ENCODE measurements around the gene H6PD. TPM values are rescaled to one million over a fixed set of nuclear protein-coding genes. Genes with fewer than 3 reads are reported as not detected.
A peak's percentile ranks its signal among the peaks of the same experiment; 100 is the strongest.

H6PD gene
- total RNA-seq, 1 donor from 2014 or later = 21.3 TPM

GRCh38 chr1:9260059-9260766, 25.6 kb downstream of the H6PD start:
- peak; percentile 33 for DNase-seq

GRCh38 chr1:9261496-9261895, 26.9 kb downstream of the H6PD start:
- no peak for DNase-seq

- no peak for DNase-seq
Measured at GRCh38 chr1:9262096-9262986, 27.8 kb downstream of the H6PD start.

DNA sequence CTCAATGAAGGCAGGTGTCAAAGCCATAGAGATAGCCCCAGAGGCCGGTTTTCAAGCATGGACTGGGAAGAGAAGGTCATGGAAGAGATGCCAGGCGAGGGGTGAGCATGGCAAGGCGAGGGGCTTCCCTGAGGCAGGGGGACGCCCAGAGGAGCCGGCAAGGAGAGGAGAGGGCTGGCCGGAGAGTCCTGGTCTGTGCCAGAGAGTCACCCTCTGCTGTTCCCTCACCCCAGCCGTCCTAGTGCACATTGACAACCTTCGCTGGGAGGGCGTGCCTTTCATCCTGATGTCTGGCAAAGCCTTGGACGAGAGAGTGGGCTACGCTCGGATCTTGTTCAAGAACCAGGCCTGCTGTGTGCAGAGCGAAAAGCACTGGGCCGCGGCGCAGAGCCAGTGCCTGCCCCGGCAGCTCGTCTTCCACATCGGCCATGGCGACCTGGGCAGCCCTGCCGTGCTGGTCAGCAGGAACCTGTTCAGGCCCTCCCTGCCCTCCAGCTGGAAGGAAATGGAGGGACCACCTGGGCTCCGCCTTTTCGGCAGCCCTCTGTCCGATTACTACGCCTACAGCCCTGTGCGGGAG, 28.8 kb downstream of the H6PD start:
- DNase-seq = no peak

- no peak for DNase-seq
Measured at GRCh38 chr1:9263984-9264872, 29.7 kb downstream of the H6PD start.

DNA sequence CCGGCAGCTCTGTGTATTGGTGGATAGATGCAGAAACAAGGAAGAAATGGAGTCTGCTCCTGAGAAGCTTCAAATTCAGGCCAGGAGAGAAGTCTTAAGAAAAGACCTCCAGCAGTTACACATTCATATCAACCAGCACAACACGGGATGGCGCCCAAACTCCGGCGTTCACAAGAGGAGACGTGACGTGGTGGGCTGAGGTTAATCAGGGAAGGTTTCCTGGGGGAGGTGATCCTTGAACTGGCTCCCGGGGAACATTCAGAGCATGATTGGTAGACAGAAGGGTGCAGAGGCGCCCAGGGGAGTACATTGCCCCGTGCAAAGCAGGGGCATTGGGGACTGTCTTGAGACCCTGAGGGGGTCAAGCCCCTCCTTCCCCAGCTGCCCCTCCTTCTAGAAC, 30.5 kb downstream of the H6PD start:
- no peak for DNase-seq

DNA sequence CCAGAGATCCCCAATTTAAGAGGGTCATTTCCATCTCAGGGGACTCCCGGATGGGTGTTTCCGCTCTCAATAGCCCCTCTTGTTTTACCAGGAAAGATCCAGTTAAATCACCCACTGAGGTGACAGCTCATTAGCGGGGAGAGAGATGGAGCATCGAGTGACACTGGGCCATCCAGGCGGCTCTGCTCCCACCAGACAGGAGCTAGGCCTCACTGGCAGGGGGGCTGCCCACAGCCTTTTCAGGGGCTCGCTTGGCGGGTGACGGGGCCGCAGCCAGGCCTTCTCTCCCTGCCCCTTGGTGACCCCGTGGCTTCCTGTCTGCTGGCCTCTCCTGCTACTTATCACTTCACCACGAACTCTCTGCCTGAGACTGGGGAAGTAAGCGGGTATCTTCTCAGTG, 31.4 kb downstream of the H6PD start:
- DNase-seq = no peak

DNA sequence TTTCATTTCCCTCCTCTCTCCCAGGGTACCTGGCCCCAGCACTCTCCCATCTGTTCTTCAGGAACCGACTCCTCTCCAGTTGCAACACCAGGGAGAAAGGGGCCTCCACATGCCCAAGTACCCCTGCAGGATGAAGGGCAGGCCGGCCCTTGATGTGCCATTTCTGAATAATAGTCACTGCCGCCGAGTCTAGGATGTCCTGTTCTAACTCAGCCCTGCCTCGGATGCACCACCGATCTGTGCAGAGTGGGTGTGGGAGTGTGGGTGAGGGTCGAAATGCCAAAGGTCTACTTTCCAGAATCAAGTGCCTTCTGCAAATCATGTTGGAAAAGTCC, 32.7 kb downstream of the H6PD start:
- DNase-seq = no peak

DNA sequence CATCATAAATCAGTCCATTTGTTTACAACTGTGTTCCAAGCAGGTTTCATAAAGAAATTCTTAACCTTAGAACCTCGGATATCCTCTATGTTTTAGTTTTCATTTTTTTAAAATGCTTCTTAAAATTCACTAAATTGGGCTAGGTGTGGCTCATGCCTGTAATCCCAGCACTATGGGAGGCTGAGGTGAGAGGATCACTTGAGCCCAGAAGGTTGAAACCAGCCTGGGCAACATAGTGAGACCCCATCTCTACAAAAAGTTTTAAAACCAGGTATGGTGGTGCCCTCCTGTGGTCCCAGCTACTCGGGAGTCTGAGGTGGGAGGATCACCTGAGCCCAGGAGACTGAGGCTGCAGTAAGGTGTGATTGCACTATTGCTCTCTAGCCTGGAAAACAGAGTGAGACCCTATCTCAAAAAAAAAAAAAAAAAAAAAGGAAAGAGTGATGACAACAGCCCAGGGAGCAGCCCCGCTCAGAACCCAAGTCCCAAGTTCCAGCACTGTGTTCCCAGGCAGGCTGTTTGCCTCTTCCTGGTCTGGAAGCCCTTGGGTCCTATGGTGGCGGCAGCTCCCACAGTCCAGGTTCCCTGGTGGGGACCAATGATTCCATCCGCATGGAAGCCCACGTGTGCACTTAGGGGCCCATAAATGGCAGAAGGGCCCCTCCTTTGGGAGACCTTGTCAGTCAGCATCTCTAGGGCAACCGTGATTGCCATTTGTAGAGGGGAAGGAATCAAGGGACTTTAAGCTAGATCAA, 33.4 kb downstream of the H6PD start:
- DNase-seq = no peak

GRCh38 chr1:9269078-9269501, 34.5 kb downstream of the H6PD start:
- DNase-seq = peak; percentile 38

- DNase-seq = no peak
Measured at GRCh38 chr1:9269721-9270120, 35.1 kb downstream of the H6PD start.

DNA sequence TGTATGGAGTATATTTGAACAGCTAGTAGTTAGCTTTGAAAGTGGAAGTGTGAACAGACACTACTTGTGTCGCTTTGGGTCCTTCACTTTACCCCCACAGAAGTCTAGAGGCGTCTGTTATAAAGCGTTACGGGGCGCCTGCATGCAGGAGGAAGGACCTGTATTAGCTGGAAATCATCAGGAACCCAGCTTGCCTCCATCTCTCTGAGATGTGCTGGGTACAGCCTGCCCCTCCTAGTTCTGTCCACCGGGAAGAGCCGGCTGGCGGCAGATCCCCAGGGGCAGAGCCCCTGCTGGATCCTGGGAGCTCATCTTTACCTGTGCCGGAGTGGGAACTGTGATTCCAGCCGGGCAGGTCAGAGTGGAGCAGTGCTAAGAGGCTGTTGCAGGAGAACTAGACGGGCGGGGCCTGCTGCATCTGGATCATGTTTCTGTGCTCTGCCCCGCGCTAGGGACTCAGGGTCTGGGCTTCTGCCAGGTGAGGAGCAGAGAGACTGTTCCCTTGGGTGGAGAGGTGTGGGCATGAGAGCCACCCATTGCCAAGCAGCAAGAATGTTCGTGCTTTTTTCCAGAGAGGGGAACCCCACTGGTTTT, 35.8 kb downstream of the H6PD start:
- no peak for DNase-seq

- DNase-seq = no peak
Measured at GRCh38 chr1:9271283-9271682, 36.7 kb downstream of the H6PD start.

GRCh38 chr1:9271861-9272595, 37.5 kb downstream of the H6PD start:
- no peak for DNase-seq

- no peak for DNase-seq
Measured at GRCh38 chr1:9273177-9273576, 38.6 kb downstream of the H6PD start.

DNA sequence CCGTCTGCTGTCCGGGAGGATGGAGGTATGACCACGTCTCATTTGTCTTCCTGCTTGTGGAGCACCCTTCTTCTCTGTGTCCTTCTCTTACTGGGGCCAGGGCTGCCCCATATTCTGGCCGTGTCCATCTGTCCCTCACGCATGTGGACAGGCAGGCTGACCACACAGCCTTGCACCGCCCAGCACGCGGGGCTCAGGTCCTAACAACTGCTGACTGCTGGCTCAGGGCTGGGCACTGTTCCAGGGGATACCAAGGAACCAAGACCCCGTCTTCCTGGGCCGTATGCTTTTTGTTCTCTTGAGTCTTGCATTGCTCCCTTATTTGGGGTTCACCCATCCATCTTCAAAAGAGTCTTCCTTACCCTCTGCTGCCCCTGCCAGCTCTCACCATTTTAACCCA, 40.6 kb downstream of the H6PD start:
- no peak for DNase-seq

DNA sequence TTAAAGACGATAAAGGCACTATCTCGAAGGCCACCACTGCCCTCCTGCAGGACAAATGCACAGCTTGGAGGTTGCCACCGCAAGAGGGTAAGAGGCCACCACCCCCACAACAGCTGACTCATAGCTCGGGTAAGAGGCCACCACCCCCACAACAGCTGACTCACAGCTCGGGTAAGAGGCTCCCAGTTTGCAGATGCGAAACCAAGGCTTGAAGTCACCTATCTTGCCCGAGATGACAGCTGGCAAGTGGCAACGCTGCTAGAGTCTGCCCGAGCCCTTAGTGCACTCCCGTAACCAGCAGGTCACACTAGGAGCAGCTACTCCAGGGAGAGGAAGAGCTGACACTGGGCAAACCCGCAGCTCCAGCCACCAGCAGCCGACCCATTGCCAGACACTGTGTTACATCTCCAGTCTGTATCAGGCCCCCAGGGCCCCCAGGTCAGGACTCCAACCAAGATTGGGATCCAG, 41.0 kb downstream of the H6PD start:
- DNase-seq = peak; percentile 79

GRCh38 chr1:9278116-9278515, 43.5 kb downstream of the H6PD start:
- no peak for DNase-seq

GRCh38 chr1:9278585-9279153, 44.1 kb downstream of the H6PD start:
- no peak for DNase-seq

- no peak for DNase-seq
Measured at GRCh38 chr1:9279172-9279840, 44.7 kb downstream of the H6PD start.
